ENCODE measurements around the gene SGO2. TPM values are rescaled to one million over a fixed set of nuclear protein-coding genes. Genes with fewer than 3 reads are reported as not detected.
A peak's percentile ranks its signal among the peaks of the same experiment; 100 is the strongest.

Gene SGO2
- total RNA-seq, 4 donors from 2014 or later = 2.2 to 10.7 (median 5.6) TPM

DNA sequence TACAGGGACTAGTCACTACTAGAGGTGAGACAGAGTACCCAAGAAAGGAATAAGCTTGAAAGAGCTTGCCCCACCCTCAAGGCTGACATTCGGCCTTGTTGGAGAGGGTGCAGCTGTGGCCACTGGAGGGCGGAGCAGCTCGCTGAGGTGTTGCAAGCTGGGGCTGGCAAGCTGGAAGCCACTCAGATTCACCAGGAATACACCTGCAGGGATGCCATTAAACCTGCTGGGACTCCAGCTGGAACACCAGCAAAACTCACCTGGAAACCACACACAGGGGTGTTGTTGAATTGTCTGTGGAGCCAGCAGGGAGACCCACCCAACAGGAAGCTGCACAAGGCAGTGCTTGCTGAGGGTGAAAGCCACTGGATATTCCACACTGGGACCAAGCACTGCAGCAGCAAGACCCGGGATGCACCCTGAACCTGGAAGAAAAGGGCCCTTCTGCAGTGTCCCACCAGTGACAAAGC, 42.2 kb upstream of the SGO2 start:
- WGBS, 2 donors = 20 to 47% methylated on average over 4 of the region's 4 CpGs
- no peaks in the 10 kb centered on the region for H3K27me3 ChIP-seq
- peaks cover 0 to 10% (median 0%) of the 10 kb centered on the region in 3 donors for H3K36me3 ChIP-seq
- intact Hi-C loops (cut with DNase I) = loop anchor here (5.0 kb wide), 1 partner anchor 501 kb away; no protein-coding TSS in a partner anchor
- peak overlapping the region in 2 of 4 donors; percentile 19 to 56 for H3K27ac ChIP-seq
- TF ChIP-seq POLR2A (IDR thresholded peaks at IDR 0.05) = no peak
- TF ChIP-seq, protein P1, sequence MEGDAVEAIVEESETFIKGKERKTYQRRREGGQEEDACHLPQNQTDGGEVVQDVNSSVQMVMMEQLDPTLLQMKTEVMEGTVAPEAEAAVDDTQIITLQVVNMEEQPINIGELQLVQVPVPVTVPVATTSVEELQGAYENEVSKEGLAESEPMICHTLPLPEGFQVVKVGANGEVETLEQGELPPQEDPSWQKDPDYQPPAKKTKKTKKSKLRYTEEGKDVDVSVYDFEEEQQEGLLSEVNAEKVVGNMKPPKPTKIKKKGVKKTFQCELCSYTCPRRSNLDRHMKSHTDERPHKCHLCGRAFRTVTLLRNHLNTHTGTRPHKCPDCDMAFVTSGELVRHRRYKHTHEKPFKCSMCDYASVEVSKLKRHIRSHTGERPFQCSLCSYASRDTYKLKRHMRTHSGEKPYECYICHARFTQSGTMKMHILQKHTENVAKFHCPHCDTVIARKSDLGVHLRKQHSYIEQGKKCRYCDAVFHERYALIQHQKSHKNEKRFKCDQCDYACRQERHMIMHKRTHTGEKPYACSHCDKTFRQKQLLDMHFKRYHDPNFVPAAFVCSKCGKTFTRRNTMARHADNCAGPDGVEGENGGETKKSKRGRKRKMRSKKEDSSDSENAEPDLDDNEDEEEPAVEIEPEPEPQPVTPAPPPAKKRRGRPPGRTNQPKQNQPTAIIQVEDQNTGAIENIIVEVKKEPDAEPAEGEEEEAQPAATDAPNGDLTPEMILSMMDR (IDR thresholded peaks at IDR 0.05) = peak in 5 of 6 experiments; percentile 37 to 77 (median 65)
- no peaks in the 10 kb centered on the region for H3K9me3 ChIP-seq
- no peak overlapping the region for H3K4me3 ChIP-seq
- no peak for DNase-seq
- H3K4me1 ChIP-seq = peaks cover 0 to 38% (median 0%) of the 10 kb centered on the region in 3 donors

- DNase-seq = no peak
These were observed 41.1 kb upstream of the SGO2 start for GRCh38 chr2:200484934-200485333.

GRCh38 chr2:200486529-200486928, 39.5 kb upstream of the SGO2 start:
- DNase-seq = no peak
- H3K9me3 ChIP-seq = no peaks in the 10 kb centered on the region
- H3K4me1 ChIP-seq = peaks cover 0 to 13% (median 0%) of the 10 kb centered on the region in 3 donors
- H3K4me3 ChIP-seq = no peak overlapping the region
- H3K36me3 ChIP-seq = peaks cover 0 to 29% (median 8%) of the 10 kb centered on the region in 3 donors
- WGBS, 2 donors = 40 to 42% methylated on average over 2 of the region's 2 CpGs
- H3K27ac ChIP-seq = no peak overlapping the region
- no peaks in the 10 kb centered on the region for H3K27me3 ChIP-seq
- TF ChIP-seq, protein P1 (IDR thresholded peaks at IDR 0.05) = no peak
- no peak for TF ChIP-seq POLR2A (IDR thresholded peaks at IDR 0.05)
- intact Hi-C loops (cut with DNase I) = no loop called here

More at GRCh38 chr2:200484934-200485333, 41.1 kb upstream of the SGO2 start:
- H3K36me3 ChIP-seq = peaks cover 0 to 13% (median 2%) of the 10 kb centered on the region in 3 donors
- no peaks in the 10 kb centered on the region for H3K27me3 ChIP-seq
- H3K27ac ChIP-seq = no peak overlapping the region
- intact Hi-C loops (cut with DNase I) = loop anchor here (5.0 kb wide), 1 partner anchor 503 kb away; no protein-coding TSS in a partner anchor
- H3K4me3 ChIP-seq = no peak overlapping the region
- no peaks in the 10 kb centered on the region for H3K9me3 ChIP-seq
- H3K4me1 ChIP-seq = peaks cover 0 to 27% (median 0%) of the 10 kb centered on the region in 3 donors
- 73 to 82% methylated on average over 3 of the region's 3 CpGs for WGBS, 2 donors
- TF ChIP-seq, protein P1 (IDR thresholded peaks at IDR 0.05) = no peak
- TF ChIP-seq POLR2A (IDR thresholded peaks at IDR 0.05) = no peak

GRCh38 chr2:200488169-200488568, 37.8 kb upstream of the SGO2 start:
- no peaks in the 10 kb centered on the region for H3K9me3 ChIP-seq
- no peak for DNase-seq
- H3K4me3 ChIP-seq = no peak overlapping the region
- H3K4me1 ChIP-seq = peaks cover 0 to 9% (median 0%) of the 10 kb centered on the region in 3 donors
- H3K27me3 ChIP-seq = no peaks in the 10 kb centered on the region
- intact Hi-C loops (cut with DNase I) = no loop called here
- TF ChIP-seq POLR2A (IDR thresholded peaks at IDR 0.05) = no peak
- TF ChIP-seq, protein P1 (IDR thresholded peaks at IDR 0.05) = no peak
- 67 to 80% methylated on average over 4 of the region's 4 CpGs for WGBS, 2 donors
- peaks cover 0 to 45% (median 14%) of the 10 kb centered on the region in 3 donors for H3K36me3 ChIP-seq
- no peak overlapping the region for H3K27ac ChIP-seq

GRCh38 chr2:200490001-200490400, 36.0 kb upstream of the SGO2 start:
- no peak for DNase-seq
- no peaks in the 10 kb centered on the region for H3K27me3 ChIP-seq
- no peaks in the 10 kb centered on the region for H3K4me1 ChIP-seq
- H3K9me3 ChIP-seq = no peaks in the 10 kb centered on the region
- intact Hi-C loops (cut with DNase I) = no loop called here
- no peak overlapping the region for H3K27ac ChIP-seq
- 90 to 98% methylated on average over 15 to 18 of the region's 22 CpGs for WGBS, 2 donors
- H3K4me3 ChIP-seq = no peak overlapping the region
- no peak for TF ChIP-seq POLR2A (IDR thresholded peaks at IDR 0.05)
- TF ChIP-seq, protein P1 (IDR thresholded peaks at IDR 0.05) = no peak
- H3K36me3 ChIP-seq = peaks cover 0 to 63% (median 19%) of the 10 kb centered on the region in 3 donors
